ENCODE results near the gene ZNF771. TPM values are rescaled to one million over a fixed set of nuclear protein-coding genes. Genes with fewer than 3 reads are reported as not detected.
A peak's percentile ranks its signal among the peaks of the same experiment; 100 is the strongest.

The ZNF771 gene
- total and polyA plus RNA-seq, 9 of the 15 experiments (the other 6 are each of a cell fraction or from before 2014, with no cell fraction given) = 1.5 to 12.6 (median 4.4) TPM

GRCh38 chr16:30377050-30377811, 30.2 kb upstream of the ZNF771 start (continued):
- no peak for TF ChIP-seq DEAF1 (CRISPR knock-in tag; IDR thresholded peaks at IDR 0.05)
- no peak for TF ChIP-seq RHOXF2B (CRISPR knock-in tag; conservative IDR thresholded peaks at IDR 0.05)
- TF ChIP-seq ZNF274 (IDR thresholded peaks at IDR 0.05; ENCODE audit: borderline replicate concordance, low read depth, low read length) = no peak
- TF ChIP-seq DMBX1 (CRISPR knock-in tag; IDR thresholded peaks at IDR 0.05; ENCODE audit: borderline replicate concordance) = no peak
- no peak for TF ChIP-seq FOXP1 (CRISPR knock-in tag; IDR thresholded peaks at IDR 0.05)
- TF ChIP-seq ZNF431 (CRISPR knock-in tag; IDR thresholded peaks at IDR 0.05) = no peak
- TF ChIP-seq GTF2E2 (tag; IDR thresholded peaks at IDR 0.05) = no peak
- no peak for TF ChIP-seq ZNF197 (CRISPR knock-in tag; IDR thresholded peaks at IDR 0.05; ENCODE audit: low read depth)
- no peak for TF ChIP-seq RBM15 (IDR thresholded peaks at IDR 0.05; ENCODE audit: insufficient read depth, low read length)
- no peak for TF ChIP-seq IFI16 (CRISPR knock-in tag; IDR thresholded peaks at IDR 0.05)
- TF ChIP-seq ZNF707 (CRISPR knock-in tag; conservative IDR thresholded peaks at IDR 0.05) = no peak
- TF ChIP-seq ZBTB7A (IDR thresholded peaks at IDR 0.05; ENCODE audit: borderline replicate concordance, control insufficient read depth, low read depth, low read length) = no peak; the same call in 1 of the 2 replicates
- no peak for TF ChIP-seq GMEB1 (CRISPR knock-in tag; IDR thresholded peaks at IDR 0.05)
- peak; percentile 16; the same call in 1 of the 2 replicates for TF ChIP-seq EP400 (IDR thresholded peaks at IDR 0.05)
- TF ChIP-seq PPARD (CRISPR knock-in tag; IDR thresholded peaks at IDR 0.05) = no peak
- no peak for TF ChIP-seq PTTG1 (tag; IDR thresholded peaks at IDR 0.05; ENCODE audit: low read depth)
- no peak for TF ChIP-seq FOXK2 (conservative IDR thresholded peaks at IDR 0.05 in 1 of 2, IDR thresholded peaks at IDR 0.05 in 1 of 2; ENCODE audit: low read depth in 2 of 2)
- no peak for TF ChIP-seq PRMT5 (CRISPR knock-in tag; IDR thresholded peaks at IDR 0.05)
- no peak for TF ChIP-seq COPS2 (conservative IDR thresholded peaks at IDR 0.05)
- no peak for TF ChIP-seq SETDB1 (IDR thresholded peaks at IDR 0.05; ENCODE audit: low read length)
- no peak for TF ChIP-seq SREBF1 (IDR thresholded peaks at IDR 0.05; ENCODE audit: borderline replicate concordance, low read depth, low read length)
- TF ChIP-seq KLF13 (tag; IDR thresholded peaks at IDR 0.05; ENCODE audit: borderline replicate concordance, low read depth) = no peak
- TF ChIP-seq GATAD2A (IDR thresholded peaks at IDR 0.05) = no peak
- TF ChIP-seq CEBPB (tag; IDR thresholded peaks at IDR 0.05) = no peak

Measured in K562 (cell line).